HepG2 (cell line): ENCODE measurements around the gene VEZT. TPM values are rescaled to one million over a fixed set of nuclear protein-coding genes. Genes with fewer than 3 reads are reported as not detected.

Experiments used
- ADNP ChIP-seq: sonication (generic); formaldehyde crosslinking; IDR thresholded peaks from 2 replicates; pipeline ENCODE4 v1.4.0; 2020; ENCODE audit warnings: missing genetic modification reagents
- FOXJ3 ChIP-seq: sonication (generic); formaldehyde crosslinking; IDR thresholded peaks from 2 replicates; pipeline ENCODE4 v1.4.0; 2020; ENCODE audit warnings: missing genetic modification reagents, mild to moderate bottlenecking, borderline replicate concordance
- NCOR1 ChIP-seq: fragments of 200-600 bp; sonication (generic); IDR thresholded peaks from 2 replicates; pipeline ENCODE4 v1.7.0; 2017; ENCODE audit warnings: antibody characterized with exemption, low read length, borderline replicate concordance
- NR2C2 ChIP-seq: sonication (generic); formaldehyde crosslinking; IDR thresholded peaks from 2 replicates; pipeline ENCODE4 v1.4.0; 2020; ENCODE audit warnings: missing genetic modification reagents, mild to moderate bottlenecking, moderate library complexity, borderline replicate concordance
- TBL1XR1 ChIP-seq: fragments of 150-350 bp; IDR thresholded peaks from 2 replicates; pipeline ENCODE4 v1.6.1; 2014; ENCODE audit warnings: borderline replicate concordance, low read length; ENCODE audit not compliant: partially characterized antibody
- U2AF1 ChIP-seq: fragments of 200-400 bp; formaldehyde crosslinking; optimal IDR thresholded peaks from 2 replicates; pipeline ENCODE3; 2017; ENCODE audit warnings: mild to moderate bottlenecking, low read depth, low read length
- ZKSCAN1 ChIP-seq: fragments of 150-350 bp; IDR thresholded peaks from 2 replicates; pipeline ENCODE4 v1.6.1; 2014; ENCODE audit warnings: low read length
- ZNF720 ChIP-seq: sonication (generic); formaldehyde crosslinking; IDR thresholded peaks from 2 replicates; pipeline ENCODE4 v1.4.0; 2020; ENCODE audit warnings: missing genetic modification reagents
- ZNF816 ChIP-seq: sonication (generic); formaldehyde crosslinking; IDR thresholded peaks from 2 replicates; pipeline ENCODE4 v1.8.0; 2022; ENCODE audit warnings: missing genetic modification reagents, mild to moderate bottlenecking, borderline replicate concordance
- ZNF839 ChIP-seq: sonication (generic); formaldehyde crosslinking; IDR thresholded peaks from 2 replicates; pipeline ENCODE4 v1.4.0; 2020; ENCODE audit warnings: missing genetic modification reagents, mild to moderate bottlenecking, borderline replicate concordance
- polyA plus RNA-seq, 8 experiments: library from polyadenylated mRNA; depleted of rRNA in 3 of 8; stranded (reverse) in 7 of 8; unstranded in 1 of 8; fragments of >200 nt; fragmentation: Illumina TruSeq in 4 of 8; extraction: Trizol in 4 of 8; gene quantifications; 2 replicates each; pipeline versions ENCODE4 v1.2.1 to v1.2.3, GENCODE V29; 2011 to 2016; ENCODE audit warnings: low read depth in 4 of 8, missing spikeins in 1 of 8, mixed read lengths in 1 of 8; ENCODE audit not compliant: insufficient read depth in 1 of 8
- total RNA-seq, 5 experiments: library from RNA; depleted of rRNA; stranded (reverse); fragments of >200 nt; fragmentation: Illumina TruSeq; extraction: Trizol; gene quantifications; 2 replicates each; pipeline ENCODE4 v1.2.3, GENCODE V29; 2016; ENCODE audit warnings: low read depth in 1 of 5
- TF ChIP-seq, protein P1 (sequence below): sonication (generic); formaldehyde crosslinking; conservative IDR thresholded peaks from 2 replicates; pipeline ENCODE4 v1.8.0; 2022; ENCODE audit warnings: low read depth, missing genetic modification reagents
- TF ChIP-seq, protein P2 (sequence below): sonication (generic); formaldehyde crosslinking; conservative IDR thresholded peaks from 2 replicates; pipeline ENCODE4 v1.4.0; 2020; ENCODE audit warnings: mild to moderate bottlenecking, missing genetic modification reagents, moderate library complexity
- TF ChIP-seq, protein P3 (sequence below): sonication (generic); formaldehyde crosslinking; IDR thresholded peaks from 2 replicates; pipeline ENCODE4 v1.4.0; 2020; ENCODE audit warnings: missing genetic modification reagents
- TF ChIP-seq, protein P4 (sequence below): sonication (generic); formaldehyde crosslinking; IDR thresholded peaks from 2 replicates; pipeline ENCODE4 v1.4.0; 2020; ENCODE audit warnings: missing genetic modification reagents
- TF ChIP-seq, protein P5 (sequence below): sonication (generic); formaldehyde crosslinking; IDR thresholded peaks from 2 replicates; pipeline ENCODE4 v1.4.0; 2020; ENCODE audit warnings: low read depth, missing genetic modification reagents
- TF ChIP-seq, protein P6 (sequence below): IDR thresholded peaks from 2 replicates; pipeline ENCODE4 v1.6.1; 2016

VEZT gene
- total and polyA plus RNA-seq, 2 of the 13 experiments (the other 11 are each of a cell fraction or from before 2014, with no cell fraction given), result 35.5 to 51.6 TPM

DNA sequence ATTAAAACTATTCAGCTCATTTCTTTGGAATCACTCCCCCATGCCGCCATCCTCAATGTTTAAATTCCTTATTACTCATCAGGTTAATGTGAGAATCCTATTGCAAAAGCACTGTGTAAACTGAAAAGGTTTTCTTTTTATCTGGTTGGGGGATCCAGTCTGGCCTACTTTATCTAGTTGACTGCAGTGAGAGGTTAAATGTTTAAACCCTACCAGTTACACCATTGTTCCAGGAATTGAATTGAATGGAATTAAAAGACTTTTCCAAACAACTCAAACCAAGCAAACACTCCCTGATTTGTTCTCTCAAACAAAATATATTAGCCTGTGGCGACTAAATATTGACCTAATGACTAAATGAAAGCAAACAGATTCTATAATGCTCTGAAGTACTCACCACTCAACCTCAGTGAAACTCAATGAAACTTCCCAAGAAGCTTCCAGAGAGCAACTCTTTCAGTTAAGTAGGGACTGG, 100.5 kb downstream of the VEZT start (continued):
- TF ChIP-seq, protein P1, sequence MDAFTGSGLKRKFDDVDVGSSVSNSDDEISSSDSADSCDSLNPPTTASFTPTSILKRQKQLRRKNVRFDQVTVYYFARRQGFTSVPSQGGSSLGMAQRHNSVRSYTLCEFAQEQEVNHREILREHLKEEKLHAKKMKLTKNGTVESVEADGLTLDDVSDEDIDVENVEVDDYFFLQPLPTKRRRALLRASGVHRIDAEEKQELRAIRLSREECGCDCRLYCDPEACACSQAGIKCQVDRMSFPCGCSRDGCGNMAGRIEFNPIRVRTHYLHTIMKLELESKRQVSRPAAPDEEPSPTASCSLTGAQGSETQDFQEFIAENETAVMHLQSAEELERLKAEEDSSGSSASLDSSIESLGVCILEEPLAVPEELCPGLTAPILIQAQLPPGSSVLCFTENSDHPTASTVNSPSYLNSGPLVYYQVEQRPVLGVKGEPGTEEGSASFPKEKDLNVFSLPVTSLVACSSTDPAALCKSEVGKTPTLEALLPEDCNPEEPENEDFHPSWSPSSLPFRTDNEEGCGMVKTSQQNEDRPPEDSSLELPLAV (CRISPR knock-in tag), result no peak
- TF ChIP-seq ADNP (no peak), NR2C2 (CRISPR knock-in tag) (peak; percentile 27; the same call in 1 of the 2 replicates), ZNF816 (CRISPR knock-in tag) (no peak; the same call in 1 of the 2 replicates), NCOR1 (peak; percentile 82; the same call in 1 of the 2 replicates), ZKSCAN1 (no peak), ZNF839 (CRISPR knock-in tag) (no peak), FOXJ3 (CRISPR knock-in tag) (peak; percentile 90), ZNF720 (CRISPR knock-in tag) (no peak), TBL1XR1 (peak; percentile 70), U2AF1 (no peak)
- TF ChIP-seq, protein P2, sequence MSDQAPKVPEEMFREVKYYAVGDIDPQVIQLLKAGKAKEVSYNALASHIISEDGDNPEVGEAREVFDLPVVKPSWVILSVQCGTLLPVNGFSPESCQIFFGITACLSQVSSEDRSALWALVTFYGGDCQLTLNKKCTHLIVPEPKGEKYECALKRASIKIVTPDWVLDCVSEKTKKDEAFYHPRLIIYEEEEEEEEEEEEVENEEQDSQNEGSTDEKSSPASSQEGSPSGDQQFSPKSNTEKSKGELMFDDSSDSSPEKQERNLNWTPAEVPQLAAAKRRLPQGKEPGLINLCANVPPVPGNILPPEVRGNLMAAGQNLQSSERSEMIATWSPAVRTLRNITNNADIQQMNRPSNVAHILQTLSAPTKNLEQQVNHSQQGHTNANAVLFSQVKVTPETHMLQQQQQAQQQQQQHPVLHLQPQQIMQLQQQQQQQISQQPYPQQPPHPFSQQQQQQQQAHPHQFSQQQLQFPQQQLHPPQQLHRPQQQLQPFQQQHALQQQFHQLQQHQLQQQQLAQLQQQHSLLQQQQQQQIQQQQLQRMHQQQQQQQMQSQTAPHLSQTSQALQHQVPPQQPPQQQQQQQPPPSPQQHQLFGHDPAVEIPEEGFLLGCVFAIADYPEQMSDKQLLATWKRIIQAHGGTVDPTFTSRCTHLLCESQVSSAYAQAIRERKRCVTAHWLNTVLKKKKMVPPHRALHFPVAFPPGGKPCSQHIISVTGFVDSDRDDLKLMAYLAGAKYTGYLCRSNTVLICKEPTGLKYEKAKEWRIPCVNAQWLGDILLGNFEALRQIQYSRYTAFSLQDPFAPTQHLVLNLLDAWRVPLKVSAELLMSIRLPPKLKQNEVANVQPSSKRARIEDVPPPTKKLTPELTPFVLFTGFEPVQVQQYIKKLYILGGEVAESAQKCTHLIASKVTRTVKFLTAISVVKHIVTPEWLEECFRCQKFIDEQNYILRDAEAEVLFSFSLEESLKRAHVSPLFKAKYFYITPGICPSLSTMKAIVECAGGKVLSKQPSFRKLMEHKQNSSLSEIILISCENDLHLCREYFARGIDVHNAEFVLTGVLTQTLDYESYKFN, result peak; percentile 79
- TF ChIP-seq, protein P3, sequence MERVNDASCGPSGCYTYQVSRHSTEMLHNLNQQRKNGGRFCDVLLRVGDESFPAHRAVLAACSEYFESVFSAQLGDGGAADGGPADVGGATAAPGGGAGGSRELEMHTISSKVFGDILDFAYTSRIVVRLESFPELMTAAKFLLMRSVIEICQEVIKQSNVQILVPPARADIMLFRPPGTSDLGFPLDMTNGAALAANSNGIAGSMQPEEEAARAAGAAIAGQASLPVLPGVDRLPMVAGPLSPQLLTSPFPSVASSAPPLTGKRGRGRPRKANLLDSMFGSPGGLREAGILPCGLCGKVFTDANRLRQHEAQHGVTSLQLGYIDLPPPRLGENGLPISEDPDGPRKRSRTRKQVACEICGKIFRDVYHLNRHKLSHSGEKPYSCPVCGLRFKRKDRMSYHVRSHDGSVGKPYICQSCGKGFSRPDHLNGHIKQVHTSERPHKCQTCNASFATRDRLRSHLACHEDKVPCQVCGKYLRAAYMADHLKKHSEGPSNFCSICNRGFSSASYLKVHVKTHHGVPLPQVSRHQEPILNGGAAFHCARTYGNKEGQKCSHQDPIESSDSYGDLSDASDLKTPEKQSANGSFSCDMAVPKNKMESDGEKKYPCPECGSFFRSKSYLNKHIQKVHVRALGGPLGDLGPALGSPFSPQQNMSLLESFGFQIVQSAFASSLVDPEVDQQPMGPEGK, result peak; percentile 55; the same call in 1 of the 2 replicates
- TF ChIP-seq, protein P4, sequence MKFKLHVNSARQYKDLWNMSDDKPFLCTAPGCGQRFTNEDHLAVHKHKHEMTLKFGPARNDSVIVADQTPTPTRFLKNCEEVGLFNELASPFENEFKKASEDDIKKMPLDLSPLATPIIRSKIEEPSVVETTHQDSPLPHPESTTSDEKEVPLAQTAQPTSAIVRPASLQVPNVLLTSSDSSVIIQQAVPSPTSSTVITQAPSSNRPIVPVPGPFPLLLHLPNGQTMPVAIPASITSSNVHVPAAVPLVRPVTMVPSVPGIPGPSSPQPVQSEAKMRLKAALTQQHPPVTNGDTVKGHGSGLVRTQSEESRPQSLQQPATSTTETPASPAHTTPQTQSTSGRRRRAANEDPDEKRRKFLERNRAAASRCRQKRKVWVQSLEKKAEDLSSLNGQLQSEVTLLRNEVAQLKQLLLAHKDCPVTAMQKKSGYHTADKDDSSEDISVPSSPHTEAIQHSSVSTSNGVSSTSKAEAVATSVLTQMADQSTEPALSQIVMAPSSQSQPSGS (CRISPR knock-in tag), result peak; percentile 64; the same call in 1 of the 2 replicates
- TF ChIP-seq, protein P5, sequence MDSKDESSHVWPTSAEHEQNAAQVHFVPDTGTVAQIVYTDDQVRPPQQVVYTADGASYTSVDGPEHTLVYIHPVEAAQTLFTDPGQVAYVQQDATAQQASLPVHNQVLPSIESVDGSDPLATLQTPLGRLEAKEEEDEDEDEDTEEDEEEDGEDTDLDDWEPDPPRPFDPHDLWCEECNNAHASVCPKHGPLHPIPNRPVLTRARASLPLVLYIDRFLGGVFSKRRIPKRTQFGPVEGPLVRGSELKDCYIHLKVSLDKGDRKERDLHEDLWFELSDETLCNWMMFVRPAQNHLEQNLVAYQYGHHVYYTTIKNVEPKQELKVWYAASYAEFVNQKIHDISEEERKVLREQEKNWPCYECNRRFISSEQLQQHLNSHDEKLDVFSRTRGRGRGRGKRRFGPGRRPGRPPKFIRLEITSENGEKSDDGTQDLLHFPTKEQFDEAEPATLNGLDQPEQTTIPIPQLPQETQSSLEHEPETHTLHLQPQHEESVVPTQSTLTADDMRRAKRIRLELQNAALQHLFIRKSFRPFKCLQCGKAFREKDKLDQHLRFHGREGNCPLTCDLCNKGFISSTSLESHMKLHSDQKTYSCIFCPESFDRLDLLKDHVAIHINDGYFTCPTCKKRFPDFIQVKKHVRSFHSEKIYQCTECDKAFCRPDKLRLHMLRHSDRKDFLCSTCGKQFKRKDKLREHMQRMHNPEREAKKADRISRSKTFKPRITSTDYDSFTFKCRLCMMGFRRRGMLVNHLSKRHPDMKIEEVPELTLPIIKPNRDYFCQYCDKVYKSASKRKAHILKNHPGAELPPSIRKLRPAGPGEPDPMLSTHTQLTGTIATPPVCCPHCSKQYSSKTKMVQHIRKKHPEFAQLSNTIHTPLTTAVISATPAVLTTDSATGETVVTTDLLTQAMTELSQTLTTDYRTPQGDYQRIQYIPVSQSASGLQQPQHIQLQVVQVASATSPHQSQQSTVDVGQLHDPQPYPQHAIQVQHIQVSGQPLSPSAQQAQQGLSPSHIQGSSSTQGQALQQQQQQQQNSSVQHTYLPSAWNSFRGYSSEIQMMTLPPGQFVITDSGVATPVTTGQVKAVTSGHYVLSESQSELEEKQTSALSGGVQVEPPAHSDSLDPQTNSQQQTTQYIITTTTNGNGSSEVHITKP (CRISPR knock-in tag), result 0 out of 2 replicates have a peak, but pooled peaks have one; percentile 45
- TF ChIP-seq, protein P6, sequence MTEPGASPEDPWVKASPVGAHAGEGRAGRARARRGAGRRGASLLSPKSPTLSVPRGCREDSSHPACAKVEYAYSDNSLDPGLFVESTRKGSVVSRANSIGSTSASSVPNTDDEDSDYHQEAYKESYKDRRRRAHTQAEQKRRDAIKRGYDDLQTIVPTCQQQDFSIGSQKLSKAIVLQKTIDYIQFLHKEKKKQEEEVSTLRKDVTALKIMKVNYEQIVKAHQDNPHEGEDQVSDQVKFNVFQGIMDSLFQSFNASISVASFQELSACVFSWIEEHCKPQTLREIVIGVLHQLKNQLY, result peak; percentile 59
